Activated CD4-positive, alpha-beta T cell treated with anti-CD3 and anti-CD28 coated beads, Interleukin-2, amount 50 U/mL, for 48 hours (primary cell): ENCODE data around the gene INPP5E.

Source experiments
- DNase-seq, 2 experiments: peaks; one replicate each; pipeline ENCODE4 v3.0.0-alpha.2; 2020

INPP5E gene

DNA sequence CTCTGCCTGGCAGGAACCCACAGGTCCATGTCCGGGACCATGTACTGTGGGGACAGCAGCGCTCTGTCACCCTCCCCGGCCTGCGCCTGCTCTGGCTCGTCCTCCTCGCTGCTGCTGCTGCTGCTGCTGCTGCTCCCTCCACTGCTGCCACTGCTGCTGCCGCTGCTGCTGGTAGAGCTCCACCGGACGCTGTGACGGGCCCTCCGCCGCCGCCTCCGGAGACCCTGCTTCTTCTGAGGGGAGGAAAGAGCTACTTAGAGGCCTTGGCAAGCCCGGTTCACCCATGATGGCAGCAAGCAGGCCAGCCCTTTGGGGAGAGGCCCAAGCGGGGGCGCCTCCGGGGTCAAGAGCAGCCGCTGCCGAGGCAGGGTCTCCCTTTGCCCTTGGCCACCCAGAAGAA lies 56.2 kb downstream of the INPP5E start:
- no peak for DNase-seq

DNA sequence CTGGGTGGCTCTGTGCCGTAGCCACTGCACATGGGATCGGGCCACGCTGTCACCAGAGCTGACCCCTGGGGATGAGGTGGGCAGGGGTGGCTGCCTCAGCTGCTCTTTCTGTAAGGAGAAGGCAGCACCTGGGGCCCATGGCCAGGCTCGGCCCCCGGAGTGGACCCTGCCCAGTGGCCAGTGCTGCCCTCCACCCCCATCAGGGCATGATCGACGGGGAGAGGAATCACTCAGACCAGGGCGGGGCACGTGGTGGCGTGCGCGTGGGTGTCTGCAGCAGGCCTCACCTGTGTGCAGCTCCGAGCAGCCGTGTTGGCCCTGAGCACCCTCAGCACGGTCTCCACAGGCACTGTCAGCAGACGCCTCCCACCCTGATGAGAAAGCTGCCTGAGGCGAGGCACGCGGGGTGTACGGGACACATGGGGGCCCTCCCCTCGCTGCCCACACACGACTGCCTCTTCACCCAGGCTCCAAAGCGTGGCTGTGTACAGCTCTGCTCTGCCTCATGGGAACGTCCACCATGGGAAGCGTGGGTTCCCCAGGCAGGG lies 57.6 kb downstream of the INPP5E start:
- DNase-seq, result no peak

DNA sequence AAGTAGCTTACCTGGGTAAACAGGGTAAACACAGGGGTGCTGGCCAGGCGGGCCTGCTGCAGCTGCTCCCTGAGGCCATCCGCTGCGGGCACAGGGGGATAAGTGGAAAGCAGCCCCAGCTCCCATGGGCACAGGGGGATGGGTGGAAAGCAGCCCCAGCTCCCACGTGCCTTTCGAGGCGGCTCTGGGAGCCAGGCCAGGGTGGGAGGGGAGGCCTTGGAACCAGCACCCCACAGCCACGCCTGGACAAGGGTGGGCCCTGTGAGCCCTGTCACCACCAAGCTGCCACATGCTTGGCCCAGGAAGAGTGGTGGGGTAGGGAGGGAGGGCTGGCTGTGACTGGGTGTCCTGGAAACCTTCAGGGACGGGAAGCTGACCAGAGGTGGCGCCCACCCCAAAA lies 58.3 kb downstream of the INPP5E start:
- no peak for DNase-seq

GRCh38 chr9:136380381-136380780 lies 59.3 kb downstream of the INPP5E start:
- DNase-seq, result no peak

GRCh38 chr9:136379891-136380290 lies 59.8 kb downstream of the INPP5E start:
- DNase-seq, result no peak

- no peak for DNase-seq
Observed at GRCh38 chr9:136379401-136379800, 60.2 kb downstream of the INPP5E start.

DNA sequence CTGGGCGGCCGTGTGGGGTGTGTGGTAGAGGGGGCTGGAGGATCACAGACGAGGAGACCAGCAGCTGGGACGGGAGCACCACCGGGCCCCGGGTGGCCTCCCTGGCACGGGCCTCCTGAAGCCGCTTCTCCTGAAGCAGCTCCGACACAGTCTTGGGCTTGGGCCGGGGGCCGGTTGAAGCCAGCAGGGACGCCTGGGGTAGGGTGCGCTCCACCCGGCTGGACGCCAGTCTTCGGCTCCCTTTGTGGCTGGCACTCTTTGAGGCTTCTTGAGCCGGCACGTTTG lies 60.7 kb downstream of the INPP5E start:
- DNase-seq, result no peak
